ENCODE results near the gene CDKN2A. TPM values are rescaled to one million over a fixed set of nuclear protein-coding genes. Genes with fewer than 3 reads are reported as not detected.
A peak's percentile ranks its signal among the peaks of the same experiment; 100 is the strongest.

The CDKN2A gene
- total RNA-seq, 4 donors from 2014 or later, result 0.65 to 1.00 TPM; not detected in 2

DNA sequence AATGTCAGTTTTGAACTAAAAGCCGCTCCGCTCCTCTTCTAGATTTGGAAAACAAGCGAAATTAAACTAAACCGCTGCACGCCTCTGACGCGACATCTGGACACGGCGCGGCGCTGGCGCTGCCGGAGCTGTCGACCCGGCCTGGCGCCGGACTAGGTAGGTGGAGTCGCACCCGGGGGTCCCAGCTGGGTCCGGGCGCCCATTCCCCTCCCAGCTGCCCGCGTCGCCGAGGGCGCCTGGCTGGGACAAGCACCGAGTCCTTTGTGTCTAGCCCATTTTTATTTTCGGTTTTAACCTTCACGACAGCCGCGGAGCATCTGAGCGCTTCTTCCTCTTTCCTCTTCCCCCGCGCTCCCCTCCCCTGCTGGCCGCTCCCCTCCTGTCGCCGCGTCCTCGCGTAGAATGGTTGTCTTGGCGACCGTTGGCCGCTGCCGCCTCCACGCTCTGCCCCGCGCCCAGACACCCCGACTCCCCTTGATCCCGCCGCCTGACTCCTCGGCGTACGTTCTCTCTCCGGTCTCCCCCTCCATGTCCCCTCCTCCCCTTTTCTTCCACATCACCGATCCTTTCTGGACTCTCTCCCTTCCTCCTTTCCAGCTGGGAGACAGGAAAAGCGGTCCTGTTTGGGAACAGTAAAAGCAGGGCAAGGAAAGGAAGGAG is 944 bp upstream of the CDKN2A start:
- in situ Hi-C loops (cut with MboI; ENCODE audit: low sequenced_read_pairs in 4 of 4), result loop anchor here in 2 of 4 donors (25.0 kb wide), 1 partner anchor 658 kb away; the partner anchor contains the start of gene KLHL9 (in 2 of the 2)
- H3K27me3 ChIP-seq, result peaks cover 8 to 29% (median 26%) of the 10 kb centered on the region in 3 donors

DNA sequence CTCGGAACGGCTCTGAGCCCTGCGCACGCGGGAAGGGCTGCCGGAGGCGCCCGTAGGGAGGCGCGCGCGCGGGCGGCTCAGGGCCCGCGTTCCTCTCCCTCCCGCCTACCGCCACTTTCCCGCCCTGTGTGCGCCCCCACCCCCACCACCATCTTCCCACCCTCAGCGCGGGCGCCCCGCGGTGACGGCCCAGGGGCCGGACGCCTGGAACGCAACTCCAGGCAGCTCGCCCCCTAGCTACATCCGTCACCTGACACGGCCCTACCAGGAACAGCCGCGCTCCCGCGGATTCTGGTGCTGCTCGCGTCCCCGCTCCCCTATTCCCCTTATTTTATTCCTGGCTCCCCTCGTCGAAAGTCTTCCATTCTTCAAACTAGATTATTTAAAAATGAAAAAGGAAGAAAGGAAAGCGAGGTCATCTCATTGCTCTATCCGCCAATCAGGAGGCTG is 389 bp upstream of the CDKN2A start, which contains the start of gene CDKN2B-AS1:
Gene CDKN2B-AS1 (plus strand): TSS at position 236 of the 450 bp plus-strand sequence.
- in situ Hi-C loops (cut with MboI; ENCODE audit: low sequenced_read_pairs in 4 of 4), result loop anchor here in 2 of 4 donors (25.0 kb wide), 1 partner anchor 657 kb away; the partner anchor contains the start of gene KLHL9 (in 2 of the 2)
- no peaks in the 10 kb centered on the region for H3K36me3 ChIP-seq
- DNase-seq (no peak), ATAC-seq (peak; percentile 41 to 44)
- intact Hi-C loops (cut with DNase I; ENCODE audit: low total_unique reads), result loop anchor here (1.0 to 5.0 kb wide), 3 partner anchors 14 to 182 kb away; partner anchors contain the start of gene CDKN2B
- peaks cover 14 to 34% (median 32%) of the 10 kb centered on the region in 3 donors for H3K27me3 ChIP-seq
- H3K27ac ChIP-seq, result peak within 1 kb of the TSS; percentile 44 to 60 (median 50)
- TF ChIP-seq, protein P1, sequence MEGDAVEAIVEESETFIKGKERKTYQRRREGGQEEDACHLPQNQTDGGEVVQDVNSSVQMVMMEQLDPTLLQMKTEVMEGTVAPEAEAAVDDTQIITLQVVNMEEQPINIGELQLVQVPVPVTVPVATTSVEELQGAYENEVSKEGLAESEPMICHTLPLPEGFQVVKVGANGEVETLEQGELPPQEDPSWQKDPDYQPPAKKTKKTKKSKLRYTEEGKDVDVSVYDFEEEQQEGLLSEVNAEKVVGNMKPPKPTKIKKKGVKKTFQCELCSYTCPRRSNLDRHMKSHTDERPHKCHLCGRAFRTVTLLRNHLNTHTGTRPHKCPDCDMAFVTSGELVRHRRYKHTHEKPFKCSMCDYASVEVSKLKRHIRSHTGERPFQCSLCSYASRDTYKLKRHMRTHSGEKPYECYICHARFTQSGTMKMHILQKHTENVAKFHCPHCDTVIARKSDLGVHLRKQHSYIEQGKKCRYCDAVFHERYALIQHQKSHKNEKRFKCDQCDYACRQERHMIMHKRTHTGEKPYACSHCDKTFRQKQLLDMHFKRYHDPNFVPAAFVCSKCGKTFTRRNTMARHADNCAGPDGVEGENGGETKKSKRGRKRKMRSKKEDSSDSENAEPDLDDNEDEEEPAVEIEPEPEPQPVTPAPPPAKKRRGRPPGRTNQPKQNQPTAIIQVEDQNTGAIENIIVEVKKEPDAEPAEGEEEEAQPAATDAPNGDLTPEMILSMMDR (IDR thresholded peaks at IDR 0.05 in 4 of 5, conservative IDR thresholded peaks at IDR 0.05 in 1 of 5), result no peak
- no peak for TF ChIP-seq POLR2A (IDR thresholded peaks at IDR 0.05)
- H3K9me3 ChIP-seq, result no peaks in the 10 kb centered on the region
- peak within 1 kb of the TSS; percentile 76 to 95 (median 82) for H3K4me3 ChIP-seq
- peaks cover 4 to 5% of the 10 kb centered on the region in 2 donors for H3K4me1 ChIP-seq

More for the DNA sequence above, 944 bp upstream of the CDKN2A start:
- Histone ChIP-seq H3K4me3 (peak overlapping the region; percentile 76 to 95 (median 82)), H3K9me3 (no peaks in the 10 kb centered on the region), H3K4me1 (peaks cover 4 to 5% of the 10 kb centered on the region in 2 donors), H3K36me3 (no peaks in the 10 kb centered on the region), H3K27ac (peak overlapping the region; percentile 44 to 60 (median 50))
- ATAC-seq (peak; percentile 62 to 74), DNase-seq (peak in 1 of 2 donors; percentile 45)
- intact Hi-C loops (cut with DNase I; ENCODE audit: low total_unique reads), result loop anchor here (2.0 kb wide), 1 partner anchor 14 kb away; the partner anchor contains the start of gene CDKN2B
- no peak for TF ChIP-seq POLR2A (IDR thresholded peaks at IDR 0.05)
- TF ChIP-seq, protein P1 (IDR thresholded peaks at IDR 0.05 in 4 of 5, conservative IDR thresholded peaks at IDR 0.05 in 1 of 5), result no peak

DNA sequence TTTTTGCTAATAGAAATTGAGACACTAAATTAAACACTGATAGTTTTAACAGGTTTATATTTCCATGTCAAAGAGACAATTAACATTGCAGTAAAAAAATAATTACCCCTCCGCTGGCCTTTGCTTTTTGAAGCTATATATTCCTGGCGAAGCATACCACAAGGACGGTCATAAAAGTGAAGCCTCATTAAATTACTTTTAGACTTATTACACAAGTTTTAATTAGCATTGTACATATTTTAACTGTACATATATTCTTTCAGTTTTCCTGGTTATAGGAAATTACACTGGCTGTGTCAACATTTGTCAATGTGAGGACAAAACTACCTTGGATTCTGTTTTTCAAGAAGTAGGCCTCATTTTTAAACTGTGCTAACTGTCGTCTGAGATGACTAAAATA is 1.2 kb downstream of the CDKN2A start:
- Histone ChIP-seq H3K36me3 (no peaks in the 10 kb centered on the region), H3K4me3 (no peak overlapping the region), H3K27ac (no peak overlapping the region), H3K27me3 (peaks cover 29 to 50% (median 48%) of the 10 kb centered on the region in 3 donors), H3K4me1 (peaks cover 4 to 5% of the 10 kb centered on the region in 2 donors), H3K9me3 (no peaks in the 10 kb centered on the region)
- intact Hi-C loops (cut with DNase I; ENCODE audit: low total_unique reads) (loop anchor here (2.0 to 5.0 kb wide), 2 partner anchors 18 to 181 kb away; no protein-coding TSS in a partner anchor), in situ Hi-C loops (cut with MboI; ENCODE audit: low sequenced_read_pairs in 4 of 4) (loop anchor here in 2 of 4 donors (25.0 kb wide), 1 partner anchor 656 kb away; the partner anchor contains the start of gene KLHL9 (in 2 of the 2))
- ATAC-seq, result no peak
- DNase-seq, result no peak
- TF ChIP-seq, protein P1 (IDR thresholded peaks at IDR 0.05 in 4 of 5, conservative IDR thresholded peaks at IDR 0.05 in 1 of 5), result peak in 1 of 5 experiments; percentile 3
- no peak for TF ChIP-seq POLR2A (IDR thresholded peaks at IDR 0.05)

DNA sequence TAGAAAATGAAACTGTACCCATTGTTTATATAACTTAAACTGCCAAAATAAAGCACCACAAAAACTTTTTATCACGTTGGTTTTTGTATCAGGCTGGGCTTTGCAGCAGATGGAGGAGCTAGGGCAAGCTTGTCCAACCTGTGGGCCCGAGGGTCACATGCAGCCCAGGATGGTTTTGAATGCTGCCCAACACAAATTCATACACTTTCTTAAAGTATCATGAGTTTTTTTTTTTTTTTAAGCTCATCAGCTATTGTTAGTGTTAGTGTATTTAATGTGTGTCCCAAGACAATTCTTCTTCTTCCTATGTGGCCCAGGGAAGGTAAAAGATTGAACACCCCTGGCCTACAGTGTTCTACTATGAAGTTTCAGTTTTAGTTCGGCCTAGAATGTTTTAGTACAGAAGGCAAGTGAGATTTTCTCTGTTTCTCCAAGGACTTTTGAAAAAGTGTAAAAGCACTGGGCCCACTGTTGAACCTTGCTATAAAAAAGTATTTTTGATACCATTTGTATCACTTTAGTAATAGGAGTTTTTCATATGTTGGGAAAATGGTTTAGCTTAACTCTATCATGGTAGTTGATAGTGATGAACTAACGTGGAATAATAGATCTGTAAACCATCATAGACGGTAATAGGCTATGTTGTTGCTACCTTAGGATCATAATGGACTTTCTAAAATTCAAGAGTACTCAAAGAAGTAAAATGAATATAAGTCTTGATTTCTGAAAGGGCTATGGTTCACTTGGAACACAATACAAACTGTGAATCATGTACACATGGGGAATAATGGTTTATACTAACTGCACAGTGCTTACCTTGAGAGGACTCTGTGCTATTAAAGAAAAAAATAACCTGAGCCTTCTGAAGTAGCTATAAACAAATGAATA is 2.9 kb downstream of the CDKN2A start:
- TF ChIP-seq, protein P1 (IDR thresholded peaks at IDR 0.05 in 4 of 5, conservative IDR thresholded peaks at IDR 0.05 in 1 of 5), result no peak
- TF ChIP-seq POLR2A (IDR thresholded peaks at IDR 0.05), result no peak
- in situ Hi-C loops (cut with MboI; ENCODE audit: low sequenced_read_pairs in 4 of 4) (loop anchor here in 2 of 4 donors (25.0 kb wide), 1 partner anchor 654 kb away; the partner anchor contains the start of gene KLHL9 (in 2 of the 2)), intact Hi-C loops (cut with DNase I; ENCODE audit: low total_unique reads) (loop anchor here (5.0 kb wide), 1 partner anchor 179 kb away; no protein-coding TSS in a partner anchor)
- Histone ChIP-seq H3K9me3 (no peaks in the 10 kb centered on the region), H3K4me1 (peaks cover 4 to 5% of the 10 kb centered on the region in 2 donors), H3K27me3 (peaks cover 39 to 65% (median 61%) of the 10 kb centered on the region in 3 donors), H3K4me3 (no peak overlapping the region), H3K36me3 (no peaks in the 10 kb centered on the region), H3K27ac (no peak overlapping the region)
- DNase-seq, result no peak
- no peak for ATAC-seq

Data from gastrocnemius medialis (tissue), 4 donors.